GM12878 (cell line): ENCODE results near the gene IL17F. TPM values are rescaled to one million over a fixed set of nuclear protein-coding genes. Genes with fewer than 3 reads are reported as not detected.

Source experiments
- ATAC-seq: fragments of 200-7000 bp; cut with Tn5 transposase; 3 replicates; pipeline ENCODE4 v1.9.1; 2020; ENCODE audit warnings: mild to moderate bottlenecking, moderate library complexity
- BruUV-seq: library from RNA; stranded (reverse); fragments of 400-500 nt; replicated peaks from 2 replicates; lab custom pipeline; 2021; lab: Mats Ljungman, UMichigan
- CTCF ChIA-PET: fragments of 300-600 bp; sonication (Branson Sonifier 250); formaldehyde crosslinking; extraction: SDS; loops from one replicate; lab custom pipeline; 2021; ENCODE audit warnings: inconsistent platforms; lab: Yijun Ruan, JAX
- POLR2A ChIA-PET: fragments of 350-600 bp; formaldehyde crosslinking; extraction: SDS; loops from one replicate; lab custom pipeline; 2021; ENCODE audit warnings: inconsistent platforms; lab: Charles Lee
- RAD21 ChIA-PET: fragments of 300-600 bp; sonication (Branson Sonifier 250); formaldehyde crosslinking; loops from one replicate; lab custom pipeline; 2023; ENCODE audit warnings: antibody characterized with exemption; ENCODE audit not compliant: unreplicated experiment; lab: Charles Lee
- SMC1A ChIA-PET: fragments of 300-600 bp; sonication (Branson Sonifier 250); formaldehyde crosslinking; loops from one replicate; lab custom pipeline; 2023; ENCODE audit not compliant: unreplicated experiment, uncharacterized antibody; lab: Charles Lee
- DNase-seq: peaks from one replicate; pipeline ENCODE4 v3.0.0-alpha.2; 2011; ENCODE audit warnings: low read depth, low spot score
- FAIRE-seq: peaks from 3 replicates; lab custom pipeline; 2011; peaks lifted over from hg19 to GRCh38; lab: Jason Lieb, UNC
- H2AFZ ChIP-seq: 2 replicates; pipeline ENCODE4 v1.6.0; 2011; ENCODE audit warnings: low read depth, low read length, control low read depth; ENCODE audit not compliant: control insufficient read depth
- H3K27ac ChIP-seq: 2 replicates; pipeline ENCODE4 v1.5.1; 2011; ENCODE audit warnings: control low read depth; ENCODE audit not compliant: control insufficient read depth, insufficient read depth
- H3K27me3 ChIP-seq, 2 experiments: replicated peaks in 1 of 2; 2 replicates each; pipeline versions ENCODE4 v1.6.0 to v1.6.1; 2011; ENCODE audit warnings: low read length in 1 of 2; ENCODE audit not compliant: control insufficient read depth in 2 of 2, insufficient read depth in 2 of 2
- H3K36me3 ChIP-seq, 2 experiments: 2 replicates each; pipeline ENCODE4 v1.5.1; 2011; ENCODE audit warnings: low read length in 1 of 2; ENCODE audit not compliant: control insufficient read depth in 2 of 2, insufficient read depth in 2 of 2
- H3K4me1 ChIP-seq: 2 replicates; pipeline ENCODE4 v1.6.1; 2011; ENCODE audit warnings: mild to moderate bottlenecking, low read length, moderate library complexity, mixed read lengths; ENCODE audit not compliant: control insufficient read depth, insufficient read depth
- H3K4me2 ChIP-seq: 2 replicates; pipeline ENCODE4 v1.6.0; 2011; ENCODE audit warnings: control low read depth; ENCODE audit not compliant: control insufficient read depth, insufficient read depth
- H3K4me3 ChIP-seq: fragments of 200-600 bp; sonication (generic); 2 replicates; pipeline ENCODE4 v1.5.1; 2016
- H3K79me2 ChIP-seq: 2 replicates; pipeline ENCODE4 v1.6.0; 2011; ENCODE audit warnings: low read length; ENCODE audit not compliant: control insufficient read depth, insufficient read depth
- H3K9ac ChIP-seq: 2 replicates; pipeline ENCODE4 v1.8.0; 2011; ENCODE audit warnings: low read length, control low read depth, mixed read lengths; ENCODE audit not compliant: control insufficient read depth, insufficient read depth
- H3K9me3 ChIP-seq: replicated peaks from 3 replicates; pipeline ENCODE4 v1.5.1; 2011; ENCODE audit warnings: mild to moderate bottlenecking, low read length; ENCODE audit not compliant: control insufficient read depth, insufficient read depth
- H4K20me1 ChIP-seq: 2 replicates; pipeline ENCODE4 v1.6.0; 2011; ENCODE audit not compliant: control insufficient read depth, insufficient read depth
- CBX3 ChIP-seq: fragments of 200-600 bp; sonication (generic); IDR thresholded peaks from 2 replicates; pipeline ENCODE4 v1.6.1; 2016; ENCODE audit warnings: low read depth, borderline replicate concordance
- CHD1 ChIP-seq: IDR thresholded peaks from 2 replicates; pipeline ENCODE4 v1.6.1; 2012; ENCODE audit warnings: low read depth, low read length, improper control_type of control experiment
- NBN ChIP-seq: fragments of 450-650 bp; IDR thresholded peaks from 2 replicates; pipeline ENCODE4 v1.6.1; 2016
- NFYA ChIP-seq: IDR thresholded peaks from 2 replicates; pipeline ENCODE4 v1.6.1; 2011; ENCODE audit warnings: low read depth, mild to moderate bottlenecking, low read length, improper control_type of control experiment, borderline replicate concordance
- RELA ChIP-seq: fragments of 450-650 bp; IDR thresholded peaks from 2 replicates; pipeline ENCODE4 v1.8.0; 2014; ENCODE audit warnings: borderline replicate concordance; ENCODE audit not compliant: partially characterized antibody
- REST ChIP-seq: IDR thresholded peaks from 2 replicates; pipeline ENCODE4 v1.6.1; 2012; ENCODE audit warnings: mild to moderate bottlenecking, low read depth, low read length
- in situ Hi-C: fragments of 300-500 bp; cut with MboI; formaldehyde crosslinking; loops from 9 replicates; pipeline ENCODE4 v1.14.3; 2018; ENCODE audit warnings: mixed read lengths
- intact Hi-C: fragments of 100-400 bp; cut with micrococcal nuclease; formaldehyde crosslinking; loops from one replicate; pipeline ENCODE4 v1.14.2; 2022; ENCODE audit not compliant: unreplicated experiment
- polyA plus RNA-seq, 11 experiments: library from polyadenylated mRNA; depleted of rRNA in 4 of 11; unstranded in 6 of 11; stranded (reverse) in 5 of 11; fragments of >200 nt; fragmentation: Nextera tagmentation in 4 of 11; fragmentation: Illumina TruSeq in 1 of 11; extraction: Ambion mirVana in 4 of 11; extraction: Trizol in 1 of 11; gene quantifications; 1 replicate in 1 of 11; 2 replicates in 10 of 11; pipeline versions ENCODE4 v1.2.1 to v1.2.3, GENCODE V29; 2011 to 2016; ENCODE audit warnings: inconsistent platforms in 2 of 11, missing spikeins in 2 of 11, low read depth in 1 of 11
- total RNA-seq, 4 experiments: library from RNA; depleted of rRNA in 3 of 4; stranded (reverse); fragments of >200 nt in 3 of 4; fragmentation: Illumina TruSeq in 1 of 4; extraction: Trizol in 1 of 4; gene quantifications; 2 replicates each; pipeline versions ENCODE4 v1.2.1 to v1.2.3, GENCODE V29; 2013 to 2021
- TF ChIP-seq, protein P1 (sequence below): fragments of 450-650 bp; formaldehyde crosslinking; IDR thresholded peaks from 2 replicates; pipeline ENCODE4 v1.5.0; 2022; ENCODE audit warnings: mild to moderate bottlenecking, missing genetic modification characterization

IL17F gene
- total and polyA plus RNA-seq, 10 of the 15 experiments (the other 5 are each of a cell fraction or from before 2014, with no cell fraction given), result 0.20 TPM; not detected in 9

- intact Hi-C loops, result no loop called here
- RAD21 ChIA-PET, result no interaction called here
Measured at GRCh38 chr6:52201493-52201892, 42.8 kb downstream of the IL17F start.

More at GRCh38 chr6:52201493-52201892, 42.8 kb downstream of the IL17F start:
- Histone ChIP-seq H2AFZ (no peak overlapping the region), H3K4me1 (no peaks in the 10 kb centered on the region), H3K4me3 (no peak overlapping the region), H3K9me3 (peaks cover 11% of the 10 kb centered on the region; the same call in 1 of the 3 replicates), H4K20me1 (no peaks in the 10 kb centered on the region), H3K36me3 (no peaks in the 10 kb centered on the region), H3K27ac (no peak overlapping the region), H3K79me2 (no peaks in the 10 kb centered on the region), H3K27me3 (no peaks in the 10 kb centered on the region), H3K9ac (no peak overlapping the region), H3K4me2 (no peak overlapping the region)
- CTCF ChIA-PET, result no interaction called here
- DNase-seq, result no peak
- no TSS peak for BruUV-seq
- no peak for FAIRE-seq
- in situ Hi-C loops, result no loop called here
- ATAC-seq, result no peak
- SMC1A ChIA-PET, result no interaction called here
- POLR2A ChIA-PET, result no interaction called here
- TF ChIP-seq CHD1 (no peak), NFYA (no peak), CBX3 (no peak), NBN (no peak), REST (no peak), RELA (no peak)
- TF ChIP-seq, protein P1, sequence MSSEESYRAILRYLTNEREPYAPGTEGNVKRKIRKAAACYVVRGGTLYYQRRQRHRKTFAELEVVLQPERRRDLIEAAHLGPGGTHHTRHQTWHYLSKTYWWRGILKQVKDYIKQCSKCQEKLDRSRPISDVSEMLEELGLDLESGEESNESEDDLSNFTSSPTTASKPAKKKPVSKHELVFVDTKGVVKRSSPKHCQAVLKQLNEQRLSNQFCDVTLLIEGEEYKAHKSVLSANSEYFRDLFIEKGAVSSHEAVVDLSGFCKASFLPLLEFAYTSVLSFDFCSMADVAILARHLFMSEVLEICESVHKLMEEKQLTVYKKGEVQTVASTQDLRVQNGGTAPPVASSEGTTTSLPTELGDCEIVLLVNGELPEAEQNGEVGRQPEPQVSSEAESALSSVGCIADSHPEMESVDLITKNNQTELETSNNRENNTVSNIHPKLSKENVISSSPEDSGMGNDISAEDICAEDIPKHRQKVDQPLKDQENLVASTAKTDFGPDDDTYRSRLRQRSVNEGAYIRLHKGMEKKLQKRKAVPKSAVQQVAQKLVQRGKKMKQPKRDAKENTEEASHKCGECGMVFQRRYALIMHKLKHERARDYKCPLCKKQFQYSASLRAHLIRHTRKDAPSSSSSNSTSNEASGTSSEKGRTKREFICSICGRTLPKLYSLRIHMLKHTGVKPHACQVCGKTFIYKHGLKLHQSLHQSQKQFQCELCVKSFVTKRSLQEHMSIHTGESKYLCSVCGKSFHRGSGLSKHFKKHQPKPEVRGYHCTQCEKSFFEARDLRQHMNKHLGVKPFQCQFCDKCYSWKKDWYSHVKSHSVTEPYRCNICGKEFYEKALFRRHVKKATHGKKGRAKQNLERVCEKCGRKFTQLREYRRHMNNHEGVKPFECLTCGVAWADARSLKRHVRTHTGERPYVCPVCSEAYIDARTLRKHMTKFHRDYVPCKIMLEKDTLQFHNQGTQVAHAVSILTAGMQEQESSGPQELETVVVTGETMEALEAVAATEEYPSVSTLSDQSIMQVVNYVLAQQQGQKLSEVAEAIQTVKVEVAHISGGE, result no peak
